DOHH2 (cell line): ENCODE results near the gene VGLL1.

Source experiments
- H3F3A ChIP-seq: fragments of 200-600 bp; sonication (generic), shearing (Covaris generic); 2 replicates; pipeline ENCODE4 v1.6.0; 2016; ENCODE audit warnings: antibody characterized with exemption, mild to moderate bottlenecking; ENCODE audit not compliant: control insufficient read depth, insufficient read depth
- H3K27ac ChIP-seq: fragments of 200-600 bp; sonication (generic); 2 replicates; pipeline ENCODE4 v1.5.1; 2014; ENCODE audit warnings: low read depth, mild to moderate bottlenecking, low read length, moderate library complexity
- H3K27me3 ChIP-seq: fragments of 200-600 bp; sonication (generic); 2 replicates; pipeline ENCODE4 v1.6.1; 2014; ENCODE audit warnings: mild to moderate bottlenecking, low read length, mixed read lengths; ENCODE audit not compliant: control insufficient read depth
- H3K36me3 ChIP-seq: fragments of 200-600 bp; sonication (generic); 2 replicates; pipeline ENCODE4 v1.6.1; 2014; ENCODE audit warnings: mild to moderate bottlenecking, low read length, moderate library complexity, mixed read lengths; ENCODE audit not compliant: control insufficient read depth
- H3K4me1 ChIP-seq: fragments of 200-600 bp; sonication (generic); 2 replicates; pipeline ENCODE4 v1.6.1; 2014; ENCODE audit warnings: mild to moderate bottlenecking, low read length, mixed read lengths; ENCODE audit not compliant: control insufficient read depth
- H3K4me2 ChIP-seq: fragments of 200-600 bp; sonication (generic); 2 replicates; pipeline ENCODE4 v1.6.0; 2014; ENCODE audit warnings: mild to moderate bottlenecking, low read length, moderate library complexity
- H3K4me3 ChIP-seq: fragments of 200-600 bp; sonication (generic); 2 replicates; pipeline ENCODE4 v1.5.1; 2014; ENCODE audit warnings: mild to moderate bottlenecking, low read length, mixed read lengths
- H3K79me2 ChIP-seq: fragments of 200-600 bp; sonication (generic); 2 replicates; pipeline ENCODE4 v1.6.1; 2014; ENCODE audit warnings: mild to moderate bottlenecking, low read length, mixed read lengths; ENCODE audit not compliant: control insufficient read depth
- H3K9me2 ChIP-seq: fragments of 200-600 bp; sonication (generic); replicated peaks from 2 replicates; pipeline ENCODE4 v1.6.1; 2014; ENCODE audit warnings: mild to moderate bottlenecking, low read length, mixed read lengths; ENCODE audit not compliant: control insufficient read depth
- H3K9me3 ChIP-seq: fragments of 200-600 bp; sonication (generic); 2 replicates; pipeline ENCODE4 v1.6.1; 2014; ENCODE audit warnings: antibody characterized with exemption, low read length, mixed read lengths; ENCODE audit not compliant: control insufficient read depth, insufficient read depth
- H4K20me1 ChIP-seq: fragments of 200-600 bp; sonication (generic); 2 replicates; pipeline ENCODE4 v1.6.0; 2014; ENCODE audit warnings: low read depth, mild to moderate bottlenecking, antibody characterized with exemption, low read length, moderate library complexity; ENCODE audit not compliant: control insufficient read depth, insufficient read depth
- EZH2phosphoT487 ChIP-seq: fragments of 200-600 bp; sonication (generic); IDR thresholded peaks from 2 replicates; pipeline ENCODE4 v1.6.1; 2017; ENCODE audit warnings: borderline replicate concordance, mild to moderate bottlenecking, antibody characterized with exemption, low read length, moderate library complexity, mixed read lengths
- TF ChIP-seq, protein P1 (sequence below): fragments of 200-600 bp; sonication (generic); IDR thresholded peaks from one replicate; pipeline ENCODE4 v1.5.1; 2014; ENCODE audit warnings: antibody characterized with exemption, mild to moderate bottlenecking, low read depth, low read length; ENCODE audit not compliant: poor library complexity, severe bottlenecking

Gene VGLL1

DNA sequence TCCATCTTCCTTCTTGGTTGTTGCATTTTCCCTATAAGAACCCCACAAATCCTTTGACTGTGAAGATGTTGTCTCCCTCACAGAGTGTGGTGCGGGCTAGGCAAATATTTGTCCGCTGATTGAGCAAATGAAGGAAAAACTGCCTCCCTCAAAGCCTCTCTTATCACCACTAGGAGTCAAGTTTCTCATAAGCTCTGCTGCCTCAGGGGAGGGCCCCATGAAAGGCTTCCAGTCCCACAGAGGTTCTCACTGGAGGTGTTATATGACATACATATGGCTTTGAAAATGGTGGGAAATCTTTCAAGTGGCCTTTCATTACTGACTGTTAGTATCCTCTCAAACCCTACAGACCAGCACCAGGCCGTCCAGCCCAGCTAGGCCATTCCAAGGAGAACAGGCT is 9.3 kb downstream of the VGLL1 start:
- no peaks in the 10 kb centered on the region for H3K9me3 ChIP-seq
- H3K79me2 ChIP-seq = no peaks in the 10 kb centered on the region
- no peak overlapping the region for H3K4me2 ChIP-seq
- H3F3A ChIP-seq = no peaks in the 10 kb centered on the region
- no peak overlapping the region for H3K27ac ChIP-seq
- H3K4me1 ChIP-seq = no peaks in the 10 kb centered on the region
- H3K27me3 ChIP-seq = no peaks in the 10 kb centered on the region
- TF ChIP-seq, protein P1, sequence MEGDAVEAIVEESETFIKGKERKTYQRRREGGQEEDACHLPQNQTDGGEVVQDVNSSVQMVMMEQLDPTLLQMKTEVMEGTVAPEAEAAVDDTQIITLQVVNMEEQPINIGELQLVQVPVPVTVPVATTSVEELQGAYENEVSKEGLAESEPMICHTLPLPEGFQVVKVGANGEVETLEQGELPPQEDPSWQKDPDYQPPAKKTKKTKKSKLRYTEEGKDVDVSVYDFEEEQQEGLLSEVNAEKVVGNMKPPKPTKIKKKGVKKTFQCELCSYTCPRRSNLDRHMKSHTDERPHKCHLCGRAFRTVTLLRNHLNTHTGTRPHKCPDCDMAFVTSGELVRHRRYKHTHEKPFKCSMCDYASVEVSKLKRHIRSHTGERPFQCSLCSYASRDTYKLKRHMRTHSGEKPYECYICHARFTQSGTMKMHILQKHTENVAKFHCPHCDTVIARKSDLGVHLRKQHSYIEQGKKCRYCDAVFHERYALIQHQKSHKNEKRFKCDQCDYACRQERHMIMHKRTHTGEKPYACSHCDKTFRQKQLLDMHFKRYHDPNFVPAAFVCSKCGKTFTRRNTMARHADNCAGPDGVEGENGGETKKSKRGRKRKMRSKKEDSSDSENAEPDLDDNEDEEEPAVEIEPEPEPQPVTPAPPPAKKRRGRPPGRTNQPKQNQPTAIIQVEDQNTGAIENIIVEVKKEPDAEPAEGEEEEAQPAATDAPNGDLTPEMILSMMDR = no peak
- TF ChIP-seq EZH2phosphoT487 = no peak
- no peaks in the 10 kb centered on the region for H3K9me2 ChIP-seq
- H4K20me1 ChIP-seq = no peaks in the 10 kb centered on the region
- no peaks in the 10 kb centered on the region for H3K36me3 ChIP-seq
- H3K4me3 ChIP-seq = no peak overlapping the region

DNA sequence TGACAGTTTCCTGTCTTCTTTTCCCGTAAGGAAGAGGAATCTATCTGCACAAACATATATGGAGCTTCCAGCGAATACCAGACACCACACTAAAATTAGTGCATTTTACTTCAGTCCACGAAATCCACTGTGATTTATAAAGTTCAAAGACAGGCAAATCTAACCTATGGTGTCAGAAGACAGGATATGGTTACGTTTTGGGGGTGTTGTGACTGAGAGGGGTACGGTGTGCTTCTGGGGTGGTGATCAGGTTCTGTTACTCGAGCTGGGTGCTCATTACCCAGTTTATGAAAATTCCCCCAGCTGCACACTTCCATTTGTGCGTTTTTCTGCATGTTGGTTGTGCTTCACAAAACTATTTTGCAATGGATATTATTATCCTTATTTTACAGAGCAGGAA is 10.3 kb downstream of the VGLL1 start:
- H3K4me1 ChIP-seq = no peaks in the 10 kb centered on the region
- no peak overlapping the region for H3K27ac ChIP-seq
- H3K9me2 ChIP-seq = no peaks in the 10 kb centered on the region
- H4K20me1 ChIP-seq = no peaks in the 10 kb centered on the region
- H3K4me3 ChIP-seq = no peak overlapping the region
- TF ChIP-seq, protein P1 = no peak
- no peak for TF ChIP-seq EZH2phosphoT487
- H3K4me2 ChIP-seq = no peak overlapping the region
- H3K27me3 ChIP-seq = no peaks in the 10 kb centered on the region
- H3F3A ChIP-seq = no peaks in the 10 kb centered on the region
- no peaks in the 10 kb centered on the region for H3K79me2 ChIP-seq
- no peaks in the 10 kb centered on the region for H3K36me3 ChIP-seq
- no peaks in the 10 kb centered on the region for H3K9me3 ChIP-seq

GRCh38 chrX:136546371-136546781 is 14.4 kb downstream of the VGLL1 start:
- no peaks in the 10 kb centered on the region for H3K79me2 ChIP-seq
- H3K36me3 ChIP-seq = no peaks in the 10 kb centered on the region
- H3K4me3 ChIP-seq = no peak overlapping the region
- no peaks in the 10 kb centered on the region for H3K9me3 ChIP-seq
- no peaks in the 10 kb centered on the region for H3K4me1 ChIP-seq
- no peak overlapping the region for H3K4me2 ChIP-seq
- no peaks in the 10 kb centered on the region for H4K20me1 ChIP-seq
- no peak overlapping the region for H3K27ac ChIP-seq
- TF ChIP-seq, protein P1 = no peak
- TF ChIP-seq EZH2phosphoT487 = no peak
- H3F3A ChIP-seq = no peaks in the 10 kb centered on the region
- no peaks in the 10 kb centered on the region for H3K27me3 ChIP-seq
- H3K9me2 ChIP-seq = no peaks in the 10 kb centered on the region

GRCh38 chrX:136549226-136549625 is 17.2 kb downstream of the VGLL1 start:
- Histone ChIP-seq H3K4me2 (no peak overlapping the region), H3F3A (no peaks in the 10 kb centered on the region), H3K9me2 (no peaks in the 10 kb centered on the region), H3K4me1 (no peaks in the 10 kb centered on the region), H3K4me3 (no peak overlapping the region), H3K27me3 (no peaks in the 10 kb centered on the region), H3K9me3 (no peaks in the 10 kb centered on the region), H3K27ac (no peak overlapping the region), H3K79me2 (no peaks in the 10 kb centered on the region), H4K20me1 (no peaks in the 10 kb centered on the region), H3K36me3 (no peaks in the 10 kb centered on the region)
- TF ChIP-seq, protein P1 = no peak
- no peak for TF ChIP-seq EZH2phosphoT487
